K562 (cell line): ENCODE results near the gene ZNF891. TPM values are rescaled to one million over a fixed set of nuclear protein-coding genes. Genes with fewer than 3 reads are reported as not detected.

Source experiments
- ARID4B ChIP-seq: sonication (generic); formaldehyde crosslinking; IDR thresholded peaks from 2 replicates; pipeline ENCODE4 v1.8.0; 2022; ENCODE audit warnings: mild to moderate bottlenecking, missing genetic modification reagents
- BCOR ChIP-seq: fragments of 450-650 bp; IDR thresholded peaks from 2 replicates; pipeline ENCODE4 v1.6.1; 2016
- CBX3 ChIP-seq, 2 experiments: IDR thresholded peaks; 1 replicate in 1 of 2; 2 replicates in 1 of 2; pipeline ENCODE4 v1.6.1; 2012; ENCODE audit warnings: inconsistent platforms in 2 of 2, low read length in 2 of 2, borderline replicate concordance in 1 of 2, control low read depth in 1 of 2
- CBX5 ChIP-seq: IDR thresholded peaks from 2 replicates; pipeline ENCODE4 v1.6.1; 2014; ENCODE audit warnings: low read depth, borderline replicate concordance
- CHD4 ChIP-seq: fragments of 200-600 bp; sonication (generic); IDR thresholded peaks from 3 replicates; pipeline ENCODE4 v1.6.1; 2012; ENCODE audit warnings: low read depth, mild to moderate bottlenecking, mixed read lengths, low read length, inconsistent platforms; ENCODE audit not compliant: insufficient read depth, insufficient replicate concordance, poor library complexity, severe bottlenecking
- FOS ChIP-seq: IDR thresholded peaks from 3 replicates; pipeline ENCODE4 v1.6.1; 2011; ENCODE audit not compliant: insufficient read length; ENCODE audit errors: extremely low read depth
- GMEB1 ChIP-seq: fragments of 250-450 bp; sonication (Bioruptor Pico); IDR thresholded peaks from 2 replicates; pipeline ENCODE4 v1.4.0; 2020; ENCODE audit warnings: mild to moderate bottlenecking
- GTF2F1 ChIP-seq: IDR thresholded peaks from 2 replicates; pipeline ENCODE4 v1.6.1; 2011; ENCODE audit warnings: low read depth, low read length, improper control_type of control experiment
- HDGF ChIP-seq: fragments of 450-650 bp; IDR thresholded peaks from 2 replicates; pipeline ENCODE4 v1.6.1; 2016
- IRF9 ChIP-seq: fragments of 450-650 bp; IDR thresholded peaks from 2 replicates; pipeline ENCODE4 v1.6.1; 2016; ENCODE audit warnings: missing biosample characterization, missing genetic modification characterization
- MTA1 ChIP-seq: fragments of 450-650 bp; IDR thresholded peaks from 2 replicates; pipeline ENCODE4 v1.6.1; 2017; ENCODE audit warnings: borderline replicate concordance
- NR3C1 ChIP-seq: sonication (generic); formaldehyde crosslinking; IDR thresholded peaks from 2 replicates; pipeline ENCODE4 v1.8.1; 2022; ENCODE audit warnings: missing genetic modification reagents
- RUNX1 ChIP-seq: sonication (generic); IDR thresholded peaks from 2 replicates; pipeline ENCODE4 v1.6.1; 2016; ENCODE audit warnings: antibody characterized with exemption, low read depth
- SMAD4 ChIP-seq: fragments of 250-450 bp; sonication (Bioruptor Pico); conservative IDR thresholded peaks from 2 replicates; pipeline ENCODE4 v1.8.0; 2021; ENCODE audit warnings: inconsistent platforms, mild to moderate bottlenecking, moderate library complexity
- TOE1 ChIP-seq, 2 experiments: fragments of 450-650 bp in 1 of 2; sonication (generic) in 1 of 2; formaldehyde crosslinking in 1 of 2; IDR thresholded peaks; 2 replicates each; pipeline versions ENCODE4 v1.7.1 to v1.8.0; 2016 to 2022; ENCODE audit warnings: borderline replicate concordance in 2 of 2, mild to moderate bottlenecking in 2 of 2, antibody characterized with exemption in 1 of 2, inconsistent platforms in 1 of 2, low read depth in 1 of 2, missing genetic modification reagents in 1 of 2, moderate library complexity in 1 of 2
- XRCC3 ChIP-seq: fragments of 450-650 bp; IDR thresholded peaks from 2 replicates; pipeline ENCODE4 v1.6.1; 2017; ENCODE audit warnings: mild to moderate bottlenecking, moderate library complexity
- ZNF133 ChIP-seq: fragments of 250-450 bp; sonication (Bioruptor Pico); IDR thresholded peaks from 2 replicates; pipeline ENCODE4 v1.4.0; 2020; ENCODE audit warnings: mild to moderate bottlenecking
- ZNF174 ChIP-seq: fragments of 250-450 bp; sonication (Bioruptor Pico); IDR thresholded peaks from 2 replicates; pipeline ENCODE4 v1.4.0; 2020; ENCODE audit warnings: mild to moderate bottlenecking
- ZNF24 ChIP-seq: fragments of 450-650 bp; IDR thresholded peaks from 2 replicates; pipeline ENCODE4 v1.6.1; 2016
- ZNF511 ChIP-seq: sonication (generic); formaldehyde crosslinking; IDR thresholded peaks from 2 replicates; pipeline ENCODE4 v1.8.0; 2022; ENCODE audit warnings: mild to moderate bottlenecking, missing genetic modification reagents
- ZNF668 ChIP-seq: fragments of 250-450 bp; sonication (Bioruptor Pico); IDR thresholded peaks from 2 replicates; pipeline ENCODE4 v1.8.0; 2022; ENCODE audit warnings: mild to moderate bottlenecking, inconsistent platforms
- polyA plus RNA-seq, 8 experiments: library from polyadenylated mRNA; depleted of rRNA in 4 of 8; stranded (reverse) in 5 of 8; unstranded in 3 of 8; fragments of >200 nt; fragmentation: Nextera tagmentation in 2 of 8; fragmentation: Illumina TruSeq in 1 of 8; extraction: Ambion mirVana in 2 of 8; extraction: Trizol in 1 of 8; gene quantifications; 2 replicates each; pipeline versions ENCODE4 v1.2.1 to v1.2.3, GENCODE V29; 2011 to 2014; ENCODE audit warnings: inconsistent platforms in 1 of 8, missing spikeins in 1 of 8
- total RNA-seq, 7 experiments: library from RNA; depleted of rRNA in 6 of 7; stranded (reverse); fragments of >200 nt in 6 of 7; fragmentation: Illumina TruSeq in 2 of 7; extraction: Trizol in 2 of 7; gene quantifications; 2 replicates each; pipeline versions ENCODE4 v1.2.1 to v1.2.3, GENCODE V29; 2011 to 2021; ENCODE audit warnings: low replicate concordance in 1 of 7

Gene ZNF891
- total and polyA plus RNA-seq, 9 of the 15 experiments (the other 6 are each of a cell fraction or from before 2014, with no cell fraction given) = 0.41 to 2.0 (median 1.3) TPM

GRCh38 chr12:133106253-133106652, 23.8 kb downstream of the ZNF891 start (continued):
- TF ChIP-seq ARID4B (CRISPR knock-in tag) (no peak), CBX3 (IDR thresholded peaks at IDR 0.05; ENCODE audit: borderline replicate concordance in 1 of 2, low read length in 2 of 2) (peak in 1 of 2 experiments; percentile 37; a peak in 1 of 3 replicates), GMEB1 (CRISPR knock-in tag) (no peak), CHD4 (no peak), CBX5 (peak; percentile 47; the same call in 1 of the 2 replicates), XRCC3 (0 out of 2 replicates have a peak, but pooled peaks have one; percentile 29), BCOR (no peak), HDGF (no peak), SMAD4 (CRISPR knock-in tag) (no peak), ZNF133 (CRISPR knock-in tag) (no peak), ZNF668 (CRISPR knock-in tag) (no peak), ZNF24 (no peak), FOS (no peak), GTF2F1 (no peak), ZNF174 (no peak), RUNX1 (no peak), IRF9 (tag) (no peak), TOE1 (IDR thresholded peaks at IDR 0.05; ENCODE audit: borderline replicate concordance) (no peak), TOE1 (CRISPR knock-in tag; IDR thresholded peaks at IDR 0.05; ENCODE audit: borderline replicate concordance, low read depth) (no peak), ZNF511 (CRISPR knock-in tag) (no peak), MTA1 (no peak), NR3C1 (CRISPR knock-in tag) (no peak)
